Neural progenitor cell (in vitro differentiated cells): ENCODE data around the gene UGP2. TPM values are rescaled to one million over a fixed set of nuclear protein-coding genes. Genes with fewer than 3 reads are reported as not detected.

Experiments
- DNase-seq: peaks from one replicate; pipeline ENCODE4 v3.0.0-alpha.2; 2016; ENCODE audit warnings: low spot score
- H2AFZ ChIP-seq: fragments of 200-600 bp; sonication (generic); replicated peaks from 2 replicates; pipeline ENCODE4 v1.6.1; 2016; ENCODE audit warnings: antibody characterized with exemption
- H3F3A ChIP-seq: fragments of 200-600 bp; sonication (generic); 2 replicates; pipeline ENCODE4 v1.6.1; 2016; ENCODE audit warnings: antibody characterized with exemption, low read depth
- H3K27ac ChIP-seq: fragments of 200-600 bp; sonication (generic); 2 replicates; pipeline ENCODE4 v1.5.1; 2016; ENCODE audit warnings: mild to moderate bottlenecking
- H3K27me3 ChIP-seq: fragments of 200-600 bp; sonication (generic); 2 replicates; pipeline ENCODE4 v1.6.1; 2016; ENCODE audit warnings: mild to moderate bottlenecking, moderate library complexity
- H3K36me3 ChIP-seq: fragments of 200-600 bp; sonication (generic); 2 replicates; pipeline ENCODE4 v1.5.1; 2016
- H3K4me1 ChIP-seq: fragments of 200-600 bp; sonication (generic); 2 replicates; pipeline ENCODE4 v1.6.1; 2016; ENCODE audit warnings: mixed run types
- H3K4me2 ChIP-seq: fragments of 200-600 bp; sonication (generic); 2 replicates; pipeline ENCODE4 v1.6.1; 2016
- H3K4me3 ChIP-seq: fragments of 200-600 bp; sonication (generic); 2 replicates; pipeline ENCODE4 v1.5.1; 2016
- H3K79me2 ChIP-seq: fragments of 200-600 bp; sonication (generic); 2 replicates; pipeline ENCODE4 v1.6.1; 2016; ENCODE audit warnings: low read depth
- H3K9ac ChIP-seq: fragments of 200-600 bp; sonication (generic); 2 replicates; pipeline ENCODE4 v1.6.1; 2016
- H3K9me3 ChIP-seq: fragments of 200-600 bp; sonication (generic); 2 replicates; pipeline ENCODE4 v1.5.1; 2016; ENCODE audit warnings: low read depth
- H4K20me1 ChIP-seq: fragments of 200-600 bp; sonication (generic); 2 replicates; pipeline ENCODE4 v1.6.1; 2016; ENCODE audit warnings: low read depth
- H3K27ac Mint-ChIP-seq: 3 replicates; pipeline ENCODE4 v1.8.0; 2021; ENCODE audit warnings: mixed read lengths
- H3K27me3 Mint-ChIP-seq: 2 replicates; pipeline ENCODE4 v1.8.0; 2022; ENCODE audit warnings: low read depth, mild to moderate bottlenecking, inconsistent platforms, moderate library complexity, mixed read lengths; ENCODE audit not compliant: insufficient read depth
- H3K36me3 Mint-ChIP-seq: 3 replicates; pipeline ENCODE4 v1.8.0; 2021; ENCODE audit warnings: mixed read lengths
- H3K4me1 Mint-ChIP-seq: 3 replicates; pipeline ENCODE4 v1.8.0; 2021; ENCODE audit warnings: mixed read lengths
- H3K4me3 Mint-ChIP-seq: 3 replicates; pipeline ENCODE4 v1.8.0; 2021; ENCODE audit warnings: mild to moderate bottlenecking, moderate library complexity, mixed read lengths
- H3K9me3 Mint-ChIP-seq: 3 replicates; pipeline ENCODE4 v1.8.0; 2020; ENCODE audit warnings: mixed read lengths
- CTCF ChIP-seq: fragments of 200-600 bp; sonication (generic); IDR thresholded peaks from 2 replicates; pipeline ENCODE4 v1.5.1; 2017; ENCODE audit warnings: antibody characterized with exemption, mild to moderate bottlenecking
- EZH2 ChIP-seq: fragments of 200-600 bp; sonication (generic); IDR thresholded peaks from 2 replicates; pipeline ENCODE4 v1.6.1; 2017; ENCODE audit warnings: antibody characterized with exemption, mild to moderate bottlenecking, moderate library complexity
- EZH2phosphoT487 ChIP-seq: fragments of 200-600 bp; sonication (generic); IDR thresholded peaks from 2 replicates; pipeline ENCODE4 v1.6.1; 2017; ENCODE audit warnings: antibody characterized with exemption
- total RNA-seq: library from RNA; depleted of rRNA; stranded (reverse); fragments of >200 nt; gene quantifications from 2 replicates; pipeline ENCODE4 v1.2.3, GENCODE V29; 2015; ENCODE audit warnings: low replicate concordance

The UGP2 gene
- total RNA-seq, 1 donor from 2014 or later: 126 TPM

- Histone ChIP-seq H3K36me3 (peaks cover 16% of the 10 kb centered on the region), H3F3A (no peaks in the 10 kb centered on the region), H4K20me1 (no peaks in the 10 kb centered on the region), H2AFZ (no peak overlapping the region), H3K4me2 (no peak overlapping the region), H3K9ac (no peak overlapping the region), H3K4me1 (no peaks in the 10 kb centered on the region), H3K9me3 (no peaks in the 10 kb centered on the region), H3K4me3 (no peak overlapping the region), H3K27ac (no peak overlapping the region), H3K27me3 (no peaks in the 10 kb centered on the region), H3K79me2 (peaks cover 69% of the 10 kb centered on the region)
- no peak overlapping the region for H3K4me3 Mint-ChIP-seq
- no peaks in the 10 kb centered on the region for H3K4me1 Mint-ChIP-seq
- TF ChIP-seq EZH2phosphoT487: no peak
- no peak for TF ChIP-seq CTCF
- TF ChIP-seq EZH2: no peak
- peaks cover 22% of the 10 kb centered on the region for H3K36me3 Mint-ChIP-seq
- H3K27me3 Mint-ChIP-seq: peaks cover 3% of the 10 kb centered on the region
- H3K27ac Mint-ChIP-seq: no peak overlapping the region
- H3K9me3 Mint-ChIP-seq: no peaks in the 10 kb centered on the region
- DNase-seq: no peak
These were observed 22.0 kb downstream of the UGP2 start for GRCh38 chr2:63863707-63864106.

- H3K4me2 ChIP-seq: no peak overlapping the region
- H3K4me3 ChIP-seq: no peak overlapping the region
- no peak overlapping the region for H3K4me3 Mint-ChIP-seq
- no peaks in the 10 kb centered on the region for H3K9me3 Mint-ChIP-seq
- H3K36me3 ChIP-seq: peaks cover 11% of the 10 kb centered on the region
- DNase-seq: no peak
- H3K27me3 ChIP-seq: no peaks in the 10 kb centered on the region
- TF ChIP-seq CTCF: no peak
- TF ChIP-seq EZH2: no peak
- H3K9me3 ChIP-seq: no peaks in the 10 kb centered on the region
- H3K27ac Mint-ChIP-seq: no peak overlapping the region
- H2AFZ ChIP-seq: no peak overlapping the region
- H3K4me1 ChIP-seq: peaks cover under 1% of the 10 kb centered on the region
- no peak overlapping the region for H3K27ac ChIP-seq
- no peaks in the 10 kb centered on the region for H4K20me1 ChIP-seq
- peaks cover 63% of the 10 kb centered on the region for H3K79me2 ChIP-seq
- H3K36me3 Mint-ChIP-seq: peaks cover 18% of the 10 kb centered on the region
- peaks cover 3% of the 10 kb centered on the region for H3K27me3 Mint-ChIP-seq
- H3K4me1 Mint-ChIP-seq: no peaks in the 10 kb centered on the region
- H3K9ac ChIP-seq: no peak overlapping the region
- H3F3A ChIP-seq: no peaks in the 10 kb centered on the region
These were observed 23.6 kb downstream of the UGP2 start for GRCh38 chr2:63865159-63865799.

GRCh38 chr2:63866009-63866709 lies 24.5 kb downstream of the UGP2 start:
- Mint-ChIP-seq H3K36me3 (peaks cover 16% of the 10 kb centered on the region), H3K4me3 (no peak overlapping the region), H3K27me3 (peaks cover 5% of the 10 kb centered on the region), H3K4me1 (peaks cover 5% of the 10 kb centered on the region), H3K27ac (no peak overlapping the region), H3K9me3 (no peaks in the 10 kb centered on the region)
- H3K9ac ChIP-seq: no peak overlapping the region
- no peak overlapping the region for H3K27ac ChIP-seq
- peaks cover 11% of the 10 kb centered on the region for H3K36me3 ChIP-seq
- no peaks in the 10 kb centered on the region for H3K27me3 ChIP-seq
- no peak for DNase-seq
- TF ChIP-seq EZH2 (no peak), CTCF (no peak), EZH2phosphoT487 (no peak)
- no peaks in the 10 kb centered on the region for H4K20me1 ChIP-seq
- H3K4me3 ChIP-seq: no peak overlapping the region
- no peaks in the 10 kb centered on the region for H3F3A ChIP-seq
- H2AFZ ChIP-seq: no peak overlapping the region
- H3K4me1 ChIP-seq: peaks cover 9% of the 10 kb centered on the region
- no peak overlapping the region for H3K4me2 ChIP-seq
- peaks cover 69% of the 10 kb centered on the region for H3K79me2 ChIP-seq
- H3K9me3 ChIP-seq: no peaks in the 10 kb centered on the region
